Dermis blood vessel endothelial cell (primary cell): Measurements from ENCODE around the gene ACACB. TPM values are rescaled to one million over a fixed set of nuclear protein-coding genes. Genes with fewer than 3 reads are reported as not detected.

Experiments used
- DNase-seq: peaks from one replicate; pipeline ENCODE4 v3.0.0; 2010
- total RNA-seq: library from RNA; depleted of rRNA; stranded (reverse); fragments of >200 nt; gene quantifications from 2 replicates; pipeline ENCODE4 v1.2.3, GENCODE V29; 2014

Gene ACACB
- total RNA-seq, 1 donor from 2014 or later = 6.0 TPM

- peak; percentile 85 for DNase-seq
Measured at GRCh38 chr12:109110988-109111495, 5.3 kb upstream of the ACACB start.

GRCh38 chr12:109112720-109113465, 3.5 kb upstream of the ACACB start:
- no peak for DNase-seq

DNA sequence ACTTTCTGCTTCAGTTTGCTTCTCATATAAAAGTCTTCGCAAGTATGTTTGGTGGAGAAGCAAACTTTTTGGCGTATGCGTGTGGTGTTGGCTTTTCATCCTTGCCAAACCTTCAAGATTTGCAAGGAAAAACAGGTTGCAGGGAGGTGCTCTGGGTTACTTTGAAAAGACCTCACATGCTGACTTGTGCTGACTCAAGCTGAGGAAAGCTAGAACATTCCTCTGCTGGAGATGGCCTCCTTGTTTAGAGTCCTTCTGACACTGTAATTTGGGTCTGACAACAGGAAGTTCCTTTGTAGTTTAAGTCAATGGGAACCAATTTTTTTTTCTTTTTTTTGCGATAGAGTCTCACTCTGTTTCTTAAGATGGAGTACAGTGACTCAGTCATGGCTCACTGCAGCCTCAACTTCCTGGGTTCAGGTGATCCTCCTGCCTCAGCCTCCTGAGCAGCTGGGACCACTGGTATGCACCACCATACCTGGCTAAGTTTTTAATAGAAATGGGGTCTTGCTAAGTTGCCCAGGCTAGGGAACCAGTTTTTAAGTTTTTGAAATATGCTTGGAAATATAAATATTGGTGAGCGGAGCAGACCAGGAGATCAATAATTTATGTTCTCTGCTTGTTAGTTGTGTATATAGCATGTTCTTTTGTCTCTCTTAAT, 2.6 kb upstream of the ACACB start:
- DNase-seq = no peak

DNA sequence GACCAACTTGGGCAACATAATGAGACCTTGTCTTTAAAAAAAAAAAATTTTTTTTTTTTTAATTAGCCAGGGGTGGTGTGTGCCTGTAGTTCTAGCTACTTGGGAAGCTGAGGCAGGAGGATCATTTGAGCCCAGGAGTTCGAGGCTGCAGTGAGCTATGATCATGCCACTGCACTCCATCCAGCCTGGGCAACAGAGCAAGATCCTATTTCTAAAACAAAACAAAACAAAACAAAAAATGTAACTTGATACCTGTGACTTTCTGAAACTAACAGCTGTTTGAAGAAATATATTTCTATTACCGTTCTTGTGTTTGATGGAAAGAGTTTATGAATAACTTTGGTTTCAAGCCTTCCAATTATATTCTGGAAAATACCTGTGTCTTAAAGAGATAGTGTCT, 1.7 kb upstream of the ACACB start:
- DNase-seq = no peak

DNA sequence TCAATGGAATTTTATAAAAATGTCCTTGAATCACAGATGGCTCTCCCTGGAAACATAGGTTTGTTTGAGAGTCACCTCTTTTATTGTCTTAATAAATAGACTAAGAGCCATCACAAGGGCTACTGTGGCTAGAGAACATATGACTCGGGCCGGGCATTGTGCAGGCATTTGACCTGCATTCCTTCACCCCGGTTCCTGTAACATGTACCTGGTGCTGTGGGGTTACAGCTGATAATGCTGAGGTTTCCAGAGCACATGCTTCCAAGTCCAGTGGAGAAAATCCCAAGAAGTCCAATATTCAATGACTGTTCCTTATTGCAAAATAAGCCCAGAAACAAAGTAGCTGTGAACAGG, 1.0 kb upstream of the ACACB start:
- DNase-seq = no peak

DNA sequence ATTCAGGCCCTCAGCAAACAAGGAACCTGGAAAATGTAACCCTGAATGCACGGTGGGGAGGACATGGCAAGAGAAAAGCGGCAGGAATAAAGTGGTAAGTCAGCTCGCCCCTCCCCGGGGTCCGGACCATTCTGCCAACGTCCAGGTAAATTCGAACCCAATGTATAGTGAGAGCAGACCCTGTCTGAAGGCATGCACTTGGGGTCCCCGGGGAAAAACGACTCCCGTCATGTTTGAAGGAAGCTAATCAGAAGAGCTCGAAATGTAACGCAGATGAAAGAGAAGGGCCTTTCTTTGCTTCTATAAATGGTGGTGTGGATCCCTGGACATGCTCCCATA, 193 bp downstream of the ACACB start:
- no peak for DNase-seq

DNA sequence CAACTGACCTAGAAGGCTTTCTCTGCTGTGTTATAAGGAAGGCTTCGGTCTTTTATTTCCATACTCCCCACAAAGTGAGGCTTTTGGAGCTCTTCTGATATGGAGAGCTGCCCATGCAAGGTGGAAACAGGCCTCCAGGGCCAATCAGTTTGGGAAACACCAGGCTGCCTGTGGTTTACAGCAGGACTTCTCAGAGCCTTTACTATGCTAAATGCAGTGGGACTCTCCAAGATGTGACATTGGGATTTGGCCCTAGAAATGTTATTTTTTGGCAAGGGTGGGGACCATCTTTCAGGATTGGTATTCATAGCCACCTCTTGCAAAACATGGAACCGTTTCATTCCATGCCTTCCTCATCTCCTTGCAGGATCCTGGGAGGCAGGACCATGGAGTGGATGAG, 3.7 kb downstream of the ACACB start:
- no peak for DNase-seq

DNA sequence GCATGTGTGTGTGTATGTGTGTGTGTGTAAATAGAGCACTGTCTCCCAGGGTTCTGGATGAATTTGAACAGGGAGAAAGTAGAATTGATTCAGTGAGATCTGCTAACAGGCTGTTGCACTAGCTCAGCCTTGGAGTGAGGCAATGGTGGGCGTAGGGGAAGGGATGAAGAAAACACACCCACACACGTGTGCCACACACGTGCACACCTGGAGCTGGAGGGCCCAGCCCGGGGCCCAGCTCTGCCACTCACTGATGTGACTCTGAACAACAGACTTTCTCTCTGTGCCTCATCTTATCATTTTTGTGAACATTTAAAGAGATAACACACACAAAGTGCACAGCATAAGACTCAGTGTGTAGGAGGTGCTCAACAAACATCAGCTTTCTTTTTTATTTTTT, 4.2 kb downstream of the ACACB start:
- no peak for DNase-seq

GRCh38 chr12:109121346-109121880, 5.0 kb downstream of the ACACB start:
- no peak for DNase-seq

DNA sequence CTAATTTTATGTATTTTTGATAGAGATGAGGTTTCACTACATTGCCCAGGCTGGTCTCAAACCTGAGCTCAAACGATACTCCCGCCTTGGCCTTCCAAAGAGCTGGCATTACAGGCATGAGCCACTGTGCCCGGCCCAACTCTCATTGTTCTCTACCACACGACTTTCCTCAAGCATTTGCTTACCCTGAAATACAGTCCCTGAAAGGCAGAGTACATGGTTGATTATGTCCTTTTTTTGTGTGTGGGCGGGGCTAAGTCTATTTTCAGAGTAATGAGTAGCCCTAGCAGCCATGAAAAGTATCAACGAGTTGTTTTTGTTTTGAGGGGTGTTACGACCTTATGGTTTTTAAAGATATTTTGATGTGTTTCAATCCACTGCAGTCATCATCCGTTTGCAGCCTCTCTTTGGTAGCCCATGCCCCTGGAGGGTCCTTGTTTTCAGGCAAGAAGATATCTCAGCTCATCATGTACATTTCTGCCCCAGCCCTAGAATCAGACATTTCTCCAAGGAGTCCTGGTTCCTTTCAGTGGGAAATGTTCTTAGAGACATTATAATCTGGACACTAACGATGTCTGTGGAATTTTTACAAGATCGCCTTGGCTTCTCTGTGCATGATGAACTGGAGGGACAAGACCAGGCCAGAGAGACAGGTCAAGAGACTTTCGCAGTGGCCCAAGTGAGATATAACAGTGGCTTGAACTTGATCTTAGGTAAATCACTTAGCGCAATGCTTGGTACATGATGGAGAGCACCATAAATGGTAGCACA, 8.7 kb downstream of the ACACB start:
- DNase-seq = no peak

DNA sequence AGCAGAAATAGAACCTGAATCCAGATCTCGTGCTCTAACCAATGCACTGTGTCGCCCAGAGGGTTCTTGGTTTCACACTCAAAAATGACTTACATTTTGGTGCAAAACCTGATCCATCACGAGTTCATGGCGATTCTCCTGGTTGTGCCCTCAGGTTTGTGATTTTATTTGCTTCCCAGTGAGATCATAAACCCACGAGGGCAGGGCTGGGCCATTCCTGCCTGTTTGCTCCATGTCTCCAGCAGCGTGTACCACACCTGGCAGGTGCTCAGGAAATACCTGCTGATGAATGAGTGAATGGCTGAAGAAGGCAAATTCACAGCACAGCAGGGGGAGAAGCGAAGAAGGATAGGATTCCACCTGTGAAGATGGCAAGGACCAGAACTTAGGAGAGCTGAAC, 9.4 kb downstream of the ACACB start:
- DNase-seq = no peak

GRCh38 chr12:109126784-109127183, 10.4 kb downstream of the ACACB start:
- no peak for DNase-seq

- no peak for DNase-seq
Measured at GRCh38 chr12:109127533-109128242, 11.3 kb downstream of the ACACB start.

GRCh38 chr12:109130297-109131153, 14.1 kb downstream of the ACACB start:
- DNase-seq = no peak

DNA sequence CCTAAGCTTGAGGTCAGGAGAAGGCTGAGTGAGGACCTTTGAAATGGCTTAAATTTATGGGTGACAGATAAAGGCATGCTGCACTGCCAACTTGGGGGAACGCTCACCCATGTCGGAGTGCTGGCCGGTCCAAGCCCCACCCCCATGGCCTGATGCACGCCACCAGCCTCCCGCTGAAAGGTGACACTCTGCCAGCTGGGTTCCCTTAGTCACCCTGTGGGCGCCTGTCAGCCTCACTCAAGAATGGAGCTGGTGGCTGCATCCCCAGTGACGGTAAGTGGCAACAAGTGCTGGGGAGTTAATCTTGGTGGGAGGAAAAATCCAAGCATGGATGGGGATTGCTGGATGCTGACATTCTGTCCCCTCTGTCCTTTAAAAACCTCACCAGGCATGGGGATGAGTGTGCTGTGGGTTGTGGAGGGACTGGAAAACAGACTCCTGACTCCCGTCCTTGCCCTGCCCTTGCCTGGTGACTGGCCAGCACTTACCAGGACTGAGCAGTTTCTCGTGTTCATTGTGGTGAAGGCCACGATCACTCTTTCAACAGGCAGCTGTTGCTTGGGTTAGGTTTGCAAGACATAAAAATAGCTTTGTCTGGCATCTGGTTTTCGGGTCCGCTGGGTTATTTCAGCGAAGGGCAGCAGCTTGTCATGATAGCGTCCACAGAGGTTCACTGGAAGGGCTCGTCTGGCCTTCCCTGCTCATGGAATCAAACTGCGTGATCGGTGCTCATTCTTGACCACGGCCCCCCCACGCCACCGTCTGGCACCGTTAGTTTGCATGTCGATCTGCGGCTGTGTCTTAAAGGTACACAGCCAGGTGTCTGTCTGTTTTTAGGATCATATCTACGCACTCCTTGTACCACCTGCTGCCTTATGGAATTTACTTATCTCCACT, 15.0 kb downstream of the ACACB start:
- no peak for DNase-seq

GRCh38 chr12:109134186-109134917, 18.0 kb downstream of the ACACB start:
- DNase-seq = peak; percentile 50

DNA sequence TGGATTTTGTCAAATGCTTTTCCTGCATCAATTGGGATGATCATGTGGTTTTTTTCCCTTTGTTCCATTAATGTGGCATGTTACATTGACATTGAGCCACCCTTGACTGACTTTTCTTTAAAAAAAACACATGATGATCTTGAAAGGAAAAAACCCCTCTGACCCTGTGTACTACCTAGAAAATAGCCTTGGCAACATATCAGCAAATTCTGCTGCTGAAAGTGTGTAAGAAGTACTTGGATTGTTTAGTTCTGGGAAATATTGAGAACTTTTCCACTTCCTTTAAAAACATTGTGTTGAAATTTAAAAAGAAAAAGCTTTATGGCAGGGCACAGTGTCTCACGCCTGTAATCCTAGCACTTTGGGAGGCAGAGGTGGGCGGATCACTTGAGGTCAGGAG, 20.7 kb downstream of the ACACB start:
- peak; percentile 37 for DNase-seq

DNA sequence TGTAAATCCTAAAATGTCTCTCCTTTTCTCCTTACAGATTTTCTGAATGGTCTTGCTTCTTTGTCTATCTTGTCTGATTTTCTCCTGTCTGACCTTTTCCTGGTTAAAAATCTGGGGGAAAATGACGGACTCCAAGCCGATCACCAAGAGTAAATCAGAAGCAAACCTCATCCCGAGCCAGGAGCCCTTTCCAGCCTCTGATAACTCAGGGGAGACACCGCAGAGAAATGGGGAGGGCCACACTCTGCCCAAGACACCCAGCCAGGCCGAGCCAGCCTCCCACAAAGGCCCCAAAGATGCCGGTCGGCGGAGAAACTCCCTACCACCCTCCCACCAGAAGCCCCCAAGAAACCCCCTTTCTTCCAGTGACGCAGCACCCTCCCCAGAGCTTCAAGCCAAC, 23.0 kb downstream of the ACACB start:
- no peak for DNase-seq

DNA sequence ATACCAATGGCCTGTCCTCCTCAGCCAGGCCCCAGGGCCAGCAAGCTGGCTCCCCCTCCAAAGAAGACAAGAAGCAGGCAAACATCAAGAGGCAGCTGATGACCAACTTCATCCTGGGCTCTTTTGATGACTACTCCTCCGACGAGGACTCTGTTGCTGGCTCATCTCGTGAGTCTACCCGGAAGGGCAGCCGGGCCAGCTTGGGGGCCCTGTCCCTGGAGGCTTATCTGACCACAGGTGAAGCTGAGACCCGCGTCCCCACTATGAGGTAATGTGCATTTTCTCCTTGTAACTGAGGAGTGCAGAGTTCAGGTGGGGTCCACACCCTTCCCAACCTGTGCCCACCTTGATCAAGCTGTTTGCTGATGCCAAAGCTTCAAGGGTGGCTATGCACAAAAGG, 23.4 kb downstream of the ACACB start:
- DNase-seq = no peak

DNA sequence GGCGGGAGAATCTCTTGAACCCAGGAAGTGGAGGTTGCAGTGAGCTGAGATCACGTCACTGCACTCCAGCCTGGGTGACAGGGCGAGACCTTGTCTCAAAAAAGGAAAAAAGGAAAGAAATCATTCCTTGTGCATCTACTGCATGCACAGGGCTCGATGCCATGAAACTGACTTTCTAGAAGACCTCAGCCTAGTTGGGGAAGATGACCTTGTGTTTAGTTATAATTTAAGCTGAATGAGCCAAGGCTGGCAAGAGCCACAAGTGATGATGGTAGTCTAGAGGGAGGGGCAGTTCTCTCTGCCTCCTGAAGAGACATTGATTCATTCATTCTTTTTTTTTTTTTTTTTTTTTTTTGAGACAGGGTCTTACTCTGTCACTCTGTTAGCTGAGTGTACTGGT, 24.2 kb downstream of the ACACB start:
- DNase-seq = no peak
